GM21528 (cell line): ENCODE measurements around the gene AGPAT4.
"Not testable (repeated sequence)": the region's sequence is repeated elsewhere in the genome, so short reads cannot be mapped to it uniquely, and the experiment has no call there.

Experiments used
- ATAC-seq: cut with Tn5 transposase; IDR thresholded peaks from one replicate; pipeline ENCODE4 v1.9.1; 2021; ENCODE audit warnings: mild to moderate bottlenecking, moderate library complexity; ENCODE audit not compliant: unreplicated experiment, low FRiP score

Gene AGPAT4

DNA sequence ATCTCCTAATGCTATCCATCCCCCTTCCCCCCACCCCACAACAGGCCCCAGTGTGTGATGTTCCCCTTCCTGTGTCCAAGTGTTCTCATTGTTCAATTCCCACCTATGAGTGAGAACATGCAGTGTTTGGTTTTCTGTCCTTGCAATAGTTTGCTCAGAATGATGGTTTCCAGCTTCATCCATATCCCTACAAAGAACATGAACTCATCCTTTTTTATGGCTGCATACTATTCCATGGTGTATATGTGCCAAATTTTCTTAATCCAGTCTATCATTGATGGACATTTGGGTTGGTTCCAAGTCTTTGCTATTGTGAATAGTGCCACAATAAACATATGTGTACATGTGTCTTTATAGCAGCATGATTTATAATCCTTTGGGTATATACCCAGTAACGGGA, 101.1 kb downstream of the AGPAT4 start:
- ATAC-seq = not testable (repeated sequence)

DNA sequence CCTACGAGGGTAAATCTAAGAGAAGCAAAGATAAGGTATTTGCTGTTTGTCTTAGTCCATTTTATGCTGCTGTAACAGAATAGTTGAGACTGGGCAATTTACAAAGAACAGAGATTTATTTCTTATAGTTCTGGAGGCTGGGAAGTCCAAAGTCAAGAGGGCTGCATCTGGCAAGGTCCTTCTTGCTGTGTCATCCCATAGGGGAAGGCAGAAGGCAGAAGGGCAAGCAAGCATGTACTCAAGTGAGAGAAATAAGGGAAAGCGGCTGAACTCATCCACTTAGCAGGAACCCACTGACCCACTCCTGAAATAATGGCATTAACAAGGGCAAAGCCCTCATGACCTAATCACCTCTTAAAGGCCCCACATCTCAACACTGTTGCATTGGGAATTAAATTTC, 102.7 kb downstream of the AGPAT4 start:
- ATAC-seq = no peak

DNA sequence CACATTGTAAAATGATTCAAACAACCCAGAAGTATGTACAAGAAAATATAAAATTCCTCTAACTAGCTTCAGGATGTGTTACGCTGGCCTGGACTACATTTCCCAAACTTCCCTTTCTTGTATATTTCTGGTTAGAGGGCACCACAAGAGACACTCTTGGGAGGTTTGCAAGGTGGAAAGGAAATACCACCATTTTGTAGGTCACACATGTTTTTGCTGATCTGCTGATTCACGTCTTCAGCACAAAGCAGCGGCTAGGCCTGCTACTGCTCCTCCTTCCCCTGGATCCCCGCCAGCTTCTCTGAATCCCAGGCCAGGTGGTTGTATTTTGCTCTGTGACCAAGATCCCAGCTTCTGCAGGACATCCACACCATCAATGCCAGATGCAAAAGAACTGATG, 104.2 kb downstream of the AGPAT4 start:
- peak; percentile 8 for ATAC-seq

DNA sequence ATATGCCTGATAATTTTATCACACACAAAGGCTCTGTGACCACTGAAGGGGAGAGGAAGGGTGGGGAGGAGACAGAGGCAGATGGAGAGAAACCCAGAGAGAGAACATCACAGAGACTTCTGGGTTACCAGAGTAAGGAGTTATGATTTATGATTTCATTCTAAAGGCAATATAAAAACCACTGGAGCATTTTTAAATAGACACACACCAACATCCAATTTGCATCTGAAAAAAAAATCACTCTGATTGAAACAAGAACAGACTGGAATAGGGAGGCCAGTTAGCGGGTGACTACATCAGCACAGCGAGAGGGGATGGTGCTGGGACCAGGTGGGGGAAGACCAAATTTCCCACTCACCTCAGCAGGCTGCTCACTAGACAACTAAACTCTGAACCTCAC, 104.8 kb downstream of the AGPAT4 start:
- no peak for ATAC-seq

GRCh38 chr6:161168281-161168891, 105.5 kb downstream of the AGPAT4 start:
- no peak for ATAC-seq

GRCh38 chr6:161166677-161167076, 107.2 kb downstream of the AGPAT4 start:
- ATAC-seq = no peak

DNA sequence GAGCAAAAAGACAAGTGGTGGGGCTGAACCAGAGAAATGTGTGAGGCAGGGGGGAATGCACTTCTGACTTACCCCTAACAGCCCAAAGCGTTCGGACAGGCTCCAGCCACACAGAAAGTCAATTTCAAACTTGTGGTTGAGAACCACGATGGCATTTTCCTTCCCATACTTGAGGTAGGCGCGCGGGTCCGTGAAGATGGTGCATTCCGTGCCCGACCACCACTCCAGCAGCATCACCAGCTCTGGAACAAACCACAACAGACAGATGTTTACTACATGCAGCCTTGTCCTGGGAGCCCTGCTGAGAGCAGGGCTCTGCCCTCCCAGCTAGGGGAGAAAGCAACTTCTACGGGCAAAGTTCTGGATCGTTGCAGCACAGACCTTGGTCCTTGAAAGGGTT, 107.7 kb downstream of the AGPAT4 start:
- no peak for ATAC-seq

DNA sequence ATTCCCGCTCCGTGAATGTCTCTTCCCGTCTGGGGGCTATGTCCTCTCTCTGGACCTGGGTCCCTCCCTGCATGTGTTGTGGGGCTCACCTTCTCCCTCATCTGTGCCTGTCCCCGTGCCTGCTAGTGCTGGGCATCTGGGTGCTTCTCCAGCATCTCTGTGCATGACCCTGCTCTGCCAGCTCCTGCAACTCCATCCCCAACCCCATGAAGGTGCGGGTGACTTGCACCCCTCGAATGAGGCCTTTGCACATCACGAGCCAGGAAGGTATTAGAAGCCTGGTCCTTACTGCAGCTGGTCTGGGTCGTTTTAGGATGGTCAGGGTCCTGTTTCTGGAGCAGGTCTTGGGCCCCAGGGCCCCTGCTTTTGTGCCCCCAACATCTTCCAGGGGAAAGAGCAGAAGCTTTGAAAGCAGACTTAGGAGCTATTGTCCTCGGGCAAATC, 109.7 kb downstream of the AGPAT4 start:
- ATAC-seq = no peak

DNA sequence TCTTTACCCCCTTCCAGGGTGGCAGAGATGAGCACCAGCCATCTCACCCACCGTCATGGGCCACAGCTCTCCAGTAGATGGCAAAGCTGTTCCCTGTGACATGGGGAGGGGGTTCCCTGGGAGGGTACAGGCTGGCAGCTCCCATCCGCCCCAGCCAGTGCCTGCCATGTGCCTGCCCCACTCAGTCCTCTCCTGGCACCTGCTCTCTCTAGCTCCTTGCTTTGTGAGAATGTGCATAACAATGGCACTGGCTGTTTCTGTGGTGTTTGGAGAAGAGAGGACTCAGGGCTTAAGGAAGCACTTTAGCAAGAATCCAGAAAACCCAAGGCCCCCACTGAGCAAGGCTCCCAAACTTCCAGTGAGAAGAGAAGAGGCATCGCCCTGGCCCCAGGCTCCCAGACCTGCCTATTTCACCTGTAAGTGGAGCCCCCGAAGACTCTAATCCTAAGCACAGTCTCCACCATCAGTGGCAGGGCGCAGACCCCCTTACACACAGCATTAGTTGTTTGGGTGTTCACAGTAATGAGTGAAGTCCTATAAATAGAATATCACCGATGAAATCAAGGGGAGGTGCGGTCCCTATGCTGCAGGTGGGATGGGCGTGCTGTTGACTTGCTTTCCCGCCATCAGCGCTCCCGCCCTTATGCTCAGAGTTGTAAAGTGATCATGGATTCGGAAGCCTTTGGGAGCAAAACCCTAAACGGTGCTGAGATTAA, 110.2 kb downstream of the AGPAT4 start:
- ATAC-seq = no peak

DNA sequence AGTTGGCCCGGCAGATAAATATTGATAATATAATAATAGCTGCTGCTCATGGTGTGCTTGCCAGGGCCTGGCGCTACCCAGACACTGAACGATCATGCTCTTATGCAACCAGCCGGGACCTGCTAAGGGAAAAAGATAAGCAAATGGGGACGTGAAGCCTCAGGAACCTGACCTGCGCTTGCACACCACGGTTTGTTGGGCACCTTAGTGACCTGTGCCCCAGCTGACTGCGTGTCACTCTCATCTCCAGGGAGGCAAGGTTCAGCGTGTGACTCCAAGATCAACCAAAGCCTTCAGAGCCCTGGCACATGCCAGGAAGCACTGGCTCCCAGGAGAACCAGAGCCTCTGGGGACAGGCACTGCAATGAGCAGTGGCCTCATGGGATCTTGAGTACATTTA, 111.1 kb downstream of the AGPAT4 start:
- ATAC-seq = no peak

DNA sequence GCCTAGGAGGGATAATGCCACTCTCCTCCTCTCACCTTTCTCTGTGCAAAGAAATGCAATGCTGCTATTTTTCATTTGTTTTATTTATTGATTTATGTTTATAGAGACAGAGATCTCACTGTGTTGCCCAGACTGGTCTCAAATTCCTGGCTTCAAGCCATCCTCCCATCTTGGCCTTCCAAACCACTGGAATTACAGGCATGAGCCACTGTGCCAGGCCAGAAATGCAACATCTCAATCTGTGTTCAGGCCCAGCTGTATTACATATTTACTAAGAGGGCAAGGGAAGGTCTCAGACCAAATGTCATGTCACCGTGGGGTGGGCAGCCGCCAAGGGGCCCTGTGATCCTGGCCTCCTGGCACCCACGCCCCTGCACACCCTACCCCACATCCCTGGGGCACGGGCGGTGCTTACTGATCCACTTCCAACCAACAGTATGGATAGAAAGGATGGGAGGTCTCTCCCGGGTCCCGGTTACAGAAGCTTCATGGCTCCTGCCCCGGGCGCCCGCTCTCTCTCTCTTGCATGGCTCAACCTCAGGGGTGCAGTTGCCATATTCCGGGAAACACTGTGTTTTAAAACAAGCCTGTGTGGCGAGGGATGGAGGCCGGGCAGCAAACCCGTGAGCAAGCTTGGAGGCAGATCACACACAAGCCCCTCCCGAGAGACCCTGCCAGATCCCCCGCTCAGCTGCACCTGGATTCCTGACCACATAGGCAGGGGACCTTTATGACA, 111.8 kb downstream of the AGPAT4 start:
- no peak for ATAC-seq

DNA sequence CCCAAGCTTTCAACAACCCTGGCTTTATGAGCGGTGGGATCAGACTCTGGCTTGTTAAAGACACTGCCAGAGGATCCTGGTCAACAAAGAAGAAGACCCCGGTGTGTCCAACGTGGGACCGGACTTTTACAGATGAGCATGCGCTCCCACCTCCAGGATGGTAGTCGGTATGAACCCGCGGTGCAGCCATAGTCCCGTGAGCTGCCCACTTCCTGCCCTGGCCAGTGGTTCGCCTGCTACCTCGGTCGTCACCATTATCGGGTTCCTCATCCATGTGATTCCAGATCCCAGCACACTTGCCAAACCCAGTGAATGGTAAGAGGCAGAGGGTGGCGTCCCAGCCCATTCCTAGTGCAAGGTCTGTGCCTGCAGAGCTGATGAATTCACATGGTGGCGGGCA, 112.7 kb downstream of the AGPAT4 start:
- no peak for ATAC-seq

DNA sequence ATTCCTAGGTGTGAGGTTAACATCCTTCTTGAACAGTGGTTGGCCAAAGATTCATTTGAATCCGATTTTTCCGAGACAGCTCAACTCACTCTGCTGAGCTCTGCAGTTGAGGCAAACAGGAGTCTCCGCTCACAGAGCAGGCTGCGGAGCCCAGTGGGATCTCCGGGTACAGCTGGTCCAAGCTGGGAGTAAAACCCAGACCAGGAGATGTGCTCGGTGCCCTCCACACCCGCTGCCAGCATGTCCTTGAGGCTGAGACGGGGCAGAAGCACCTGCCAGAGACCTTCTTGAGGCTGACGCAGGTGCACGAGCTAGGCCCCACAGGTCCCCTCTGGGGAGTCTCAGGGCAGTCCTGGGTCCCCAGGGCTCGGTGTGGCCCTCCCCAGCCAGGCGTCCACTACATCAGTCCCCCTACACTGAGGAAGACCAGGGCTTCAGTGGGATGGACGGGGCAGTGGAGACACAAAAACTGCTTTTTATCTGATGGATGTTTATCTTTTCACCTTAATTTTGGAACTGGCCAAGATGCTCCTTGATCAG, 119.0 kb downstream of the AGPAT4 start:
- ATAC-seq = no peak

- ATAC-seq = no peak
These were observed 120.1 kb downstream of the AGPAT4 start for GRCh38 chr6:161153725-161154124.

- no peak for ATAC-seq
These were observed 120.8 kb downstream of the AGPAT4 start for GRCh38 chr6:161152907-161153662.

- no peak for ATAC-seq
These were observed 121.4 kb downstream of the AGPAT4 start for GRCh38 chr6:161152527-161152862.

GRCh38 chr6:161151660-161152526, 122.0 kb downstream of the AGPAT4 start:
- ATAC-seq = no peak

DNA sequence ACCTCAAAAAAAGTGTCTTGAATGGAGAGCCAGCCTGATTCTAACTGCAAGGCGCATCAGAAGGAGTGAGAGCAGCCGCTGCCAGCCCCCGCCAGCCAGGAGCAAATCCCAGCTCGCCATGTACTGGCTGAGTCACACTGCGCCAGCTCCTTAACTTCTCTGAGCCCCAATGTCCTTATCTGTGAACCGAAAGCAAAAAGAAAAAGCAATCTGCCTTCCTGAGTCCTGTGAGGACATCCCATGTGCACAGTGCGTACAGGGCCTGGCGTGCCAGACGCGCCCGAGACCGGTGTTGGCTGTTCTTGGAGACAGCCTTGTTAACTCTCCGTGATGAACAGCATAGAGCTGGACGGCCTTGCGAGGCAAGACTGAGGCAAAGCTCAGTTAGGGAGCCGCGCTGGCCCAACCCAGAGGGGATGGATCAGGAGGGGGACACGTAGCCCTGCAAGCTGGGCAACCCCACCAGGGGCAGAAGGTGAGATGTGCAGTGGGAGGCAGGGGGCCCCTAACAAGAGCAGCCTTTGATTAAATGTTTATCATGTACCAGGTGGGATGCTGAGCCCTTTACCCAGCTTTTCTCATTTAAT, 122.7 kb downstream of the AGPAT4 start:
- ATAC-seq = no peak

GRCh38 chr6:161150566-161150965, 123.3 kb downstream of the AGPAT4 start:
- ATAC-seq = no peak
